HepG2 (cell line): ENCODE data around the gene ATP2B2. TPM values are rescaled to one million over a fixed set of nuclear protein-coding genes. Genes with fewer than 3 reads are reported as not detected.

Experiments used
- ATAC-seq: fragments of 200-7000 bp; cut with Tn5 transposase; 3 replicates; pipeline ENCODE4 v1.9.1; 2020; ENCODE audit warnings: mild to moderate bottlenecking, moderate library complexity
- BruUV-seq: library from RNA; stranded (reverse); fragments of 400-500 nt; replicated peaks from 2 replicates; lab custom pipeline; 2021; lab: Mats Ljungman, UMichigan
- CTCF ChIA-PET: fragments of 300-600 bp; formaldehyde crosslinking; extraction: SDS; loops from one replicate; lab custom pipeline; 2021; ENCODE audit warnings: low total read pairs, inconsistent platforms, low intra/inter-chr PET ratio; lab: Yijun Ruan, JAX
- POLR2A ChIA-PET: fragments of 350-600 bp; sonication (Branson Sonifier 250); formaldehyde crosslinking; loops from one replicate; lab custom pipeline; 2020; ENCODE audit warnings: antibody characterized with exemption, inconsistent platforms; lab: Yijun Ruan, JAX
- DNase-seq: peaks from one replicate; pipeline ENCODE4 v3.0.0-alpha.2; 2015; ENCODE audit warnings: low spot score
- FAIRE-seq: peaks from 3 replicates; lab custom pipeline; 2011; peaks lifted over from hg19 to GRCh38; lab: Jason Lieb, UNC
- H2AFZ ChIP-seq: one replicate; pipeline ENCODE4 v1.6.1; 2011; ENCODE audit warnings: low read length, inconsistent platforms
- H3K27ac ChIP-seq: fragments of 300-600 bp; 3 replicates; pipeline ENCODE4 v1.8.0; 2011; ENCODE audit warnings: mixed run types, mild to moderate bottlenecking, mixed read lengths, low read length, inconsistent platforms; ENCODE audit not compliant: insufficient read depth; ENCODE audit errors: extremely low read length
- H3K27me3 ChIP-seq, 2 experiments: fragments of 200-600 bp in 1 of 2; 2 replicates in 1 of 2; 3 replicates in 1 of 2; pipeline versions ENCODE4 v1.6.0 to v1.8.0; 2011; ENCODE audit warnings: low read length in 2 of 2, mild to moderate bottlenecking in 2 of 2, moderate library complexity in 2 of 2, inconsistent platforms in 1 of 2; ENCODE audit not compliant: insufficient read depth in 2 of 2, control insufficient read depth in 1 of 2
- H3K36me3 ChIP-seq, 2 experiments: fragments of 200-600 bp in 1 of 2; replicated peaks in 1 of 2; 2 replicates in 1 of 2; 3 replicates in 1 of 2; pipeline versions ENCODE4 v1.5.1 to v1.8.0; 2011; ENCODE audit warnings: low read length in 2 of 2, inconsistent platforms in 1 of 2; ENCODE audit not compliant: insufficient read depth in 2 of 2, control insufficient read depth in 1 of 2
- H3K4me1 ChIP-seq: 2 replicates; pipeline ENCODE4 v1.5.1; 2012; ENCODE audit warnings: low read length, inconsistent platforms; ENCODE audit not compliant: insufficient read depth
- H3K4me2 ChIP-seq: 2 replicates; pipeline ENCODE4 v1.6.0; 2011; ENCODE audit warnings: low read depth, low read length, inconsistent platforms
- H3K4me3 ChIP-seq, 3 experiments: fragments of 200-600 bp in 1 of 3; sonication (generic), shearing (Covaris generic) in 1 of 3; replicated peaks in 1 of 3; 2 replicates each; pipeline ENCODE4 v1.5.1; 2011 to 2016; ENCODE audit warnings: low read length in 3 of 3, inconsistent platforms in 2 of 3, low read depth in 2 of 3, mild to moderate bottlenecking in 2 of 3, control low read depth in 1 of 3, mixed read lengths in 1 of 3; ENCODE audit not compliant: insufficient read depth in 1 of 3
- H3K79me2 ChIP-seq: one replicate; pipeline ENCODE4 v1.6.1; 2011; ENCODE audit warnings: low read length, inconsistent platforms; ENCODE audit not compliant: insufficient read depth
- H3K9ac ChIP-seq: 2 replicates; pipeline ENCODE4 v1.6.0; 2011; ENCODE audit warnings: mild to moderate bottlenecking, low read depth, low read length, inconsistent platforms; ENCODE audit not compliant: insufficient read depth
- H3K9me3 ChIP-seq: 2 replicates; pipeline ENCODE4 v1.5.1; 2012; ENCODE audit warnings: mild to moderate bottlenecking, low read length
- H4K20me1 ChIP-seq: 2 replicates; pipeline ENCODE4 v1.6.0; 2011; ENCODE audit warnings: inconsistent platforms, mild to moderate bottlenecking, low read length, moderate library complexity; ENCODE audit not compliant: insufficient read depth
- FOXM1 ChIP-seq: sonication (generic); formaldehyde crosslinking; IDR thresholded peaks from 2 replicates; pipeline ENCODE4 v1.5.0; 2020; ENCODE audit warnings: missing genetic modification reagents
- HNRNPH1 ChIP-seq: fragments of 200-400 bp; formaldehyde crosslinking; optimal IDR thresholded peaks from 2 replicates; pipeline ENCODE3; 2017; ENCODE audit warnings: mild to moderate bottlenecking, low read depth, low read length
- KMT2B ChIP-seq: IDR thresholded peaks from 2 replicates; pipeline ENCODE4 v1.6.1; 2016; ENCODE audit warnings: missing genetic modification reagents, missing compliant biosample characterization
- PCBP1 ChIP-seq: fragments of 200-400 bp; formaldehyde crosslinking; IDR thresholded peaks from 2 replicates; pipeline ENCODE4 v1.6.1; 2017; ENCODE audit warnings: mild to moderate bottlenecking, low read depth, low read length, borderline replicate concordance
- TBX3 ChIP-seq: fragments of 450-650 bp; IDR thresholded peaks from 2 replicates; pipeline ENCODE4 v1.6.1; 2017; ENCODE audit warnings: antibody characterized with exemption, mild to moderate bottlenecking, inconsistent platforms, borderline replicate concordance
- ZFP90 ChIP-seq: sonication (generic); formaldehyde crosslinking; IDR thresholded peaks from 2 replicates; pipeline ENCODE4 v1.8.0; 2022; ENCODE audit warnings: missing genetic modification reagents, mild to moderate bottlenecking, inconsistent platforms, borderline replicate concordance
- ZNF550 ChIP-seq: sonication (generic); formaldehyde crosslinking; IDR thresholded peaks from 2 replicates; pipeline ENCODE4 v1.4.0; 2020; ENCODE audit warnings: mild to moderate bottlenecking, missing genetic modification reagents, borderline replicate concordance
- ZNF557 ChIP-seq: sonication (generic); formaldehyde crosslinking; IDR thresholded peaks from 2 replicates; pipeline ENCODE4 v1.4.0; 2020; ENCODE audit warnings: missing genetic modification reagents
- WGBS: methylation state at CpG from one replicate; pipeline ENCODE4 v1.1.6; 2017; ENCODE audit warnings: low lambda C conversion rate; 5-methylcytosine and 5-hydroxymethylcytosine counted together
- in situ Hi-C: cut with HindIII; loops from 2 replicates; pipeline ENCODE4 v1.10.0; 2017; ENCODE audit warnings: low pct_unique_long_range_greater_than_20kb; ENCODE audit not compliant: extremely low pct_ligation_motif_present
- intact Hi-C: fragments of 100-400 bp; cut with micrococcal nuclease; formaldehyde crosslinking; loops from one replicate; pipeline ENCODE4 v1.10.0; 2022; ENCODE audit not compliant: unreplicated experiment
- polyA plus RNA-seq, 8 experiments: library from polyadenylated mRNA; depleted of rRNA in 3 of 8; stranded (reverse) in 7 of 8; unstranded in 1 of 8; fragments of >200 nt; fragmentation: Illumina TruSeq in 4 of 8; extraction: Trizol in 4 of 8; gene quantifications; 2 replicates each; pipeline versions ENCODE4 v1.2.1 to v1.2.3, GENCODE V29; 2011 to 2016; ENCODE audit warnings: low read depth in 4 of 8, missing spikeins in 1 of 8, mixed read lengths in 1 of 8; ENCODE audit not compliant: insufficient read depth in 1 of 8
- total RNA-seq, 5 experiments: library from RNA; depleted of rRNA; stranded (reverse); fragments of >200 nt; fragmentation: Illumina TruSeq; extraction: Trizol; gene quantifications; 2 replicates each; pipeline ENCODE4 v1.2.3, GENCODE V29; 2016; ENCODE audit warnings: low read depth in 1 of 5
- TF ChIP-seq, protein P1 (sequence below): IDR thresholded peaks from 2 replicates; pipeline ENCODE4 v1.6.1; 2012; ENCODE audit warnings: low read length, improper control_type of control experiment

ATP2B2 gene
- total and polyA plus RNA-seq, 2 of the 13 experiments (the other 11 are each of a cell fraction or from before 2014, with no cell fraction given): 1.5 to 2.3 TPM

- Histone ChIP-seq H3K4me1 (no peaks in the 10 kb centered on the region), H3K9me3 (no peaks in the 10 kb centered on the region), H2AFZ (no peak overlapping the region), H4K20me1 (no peaks in the 10 kb centered on the region; the same call in 1 of the 2 replicates), H3K79me2 (no peaks in the 10 kb centered on the region), H3K4me3 (no peak overlapping the region), H3K4me2 (no peak overlapping the region), H3K9ac (no peak overlapping the region), H3K36me3 (no peaks in the 10 kb centered on the region; a peak in 1 of 5 replicates), H3K27ac (no peak overlapping the region), H3K27me3 (0 out of 5 replicates have a peak, but pooled peaks cover 0 to 4% of the 10 kb centered on the region in 2 experiments)
- ATAC-seq (no peak), FAIRE-seq (no peak), DNase-seq (no peak)
- POLR2A ChIA-PET: no interaction called here
- BruUV-seq: no TSS peak
- CTCF ChIA-PET: no interaction called here
- TF ChIP-seq HNRNPH1 (no peak), PCBP1 (no peak)
- 93% methylated on average over 2 of the region's 9 CpGs for WGBS
- in situ Hi-C loops (no loop called here), intact Hi-C loops (no loop called here)
These were observed 59.7 kb downstream of the ATP2B2 start for GRCh38 chr3:10445561-10446175.

DNA sequence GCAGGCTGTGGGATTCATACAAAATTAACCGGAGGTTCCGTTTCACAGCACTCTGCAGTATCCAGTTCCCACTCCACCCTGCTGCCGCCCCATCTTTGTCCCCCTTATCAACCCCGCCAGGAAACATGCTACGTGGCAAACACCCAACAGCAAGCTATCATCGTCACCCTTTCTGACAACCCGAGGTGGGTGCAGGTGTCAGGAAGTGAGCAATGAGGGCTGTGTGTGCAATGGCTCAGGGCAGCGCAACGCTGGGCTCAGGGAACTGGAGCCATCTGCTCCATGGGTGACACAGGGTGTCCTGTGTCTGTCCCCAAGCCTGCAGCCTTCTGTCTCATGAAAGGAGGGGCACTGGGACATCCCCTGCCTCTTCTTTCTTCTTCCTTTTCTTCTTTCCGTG lies 60.9 kb downstream of the ATP2B2 start:
- H3K9ac ChIP-seq: no peak overlapping the region
- no peak overlapping the region for H3K4me3 ChIP-seq
- no peak for DNase-seq
- no peak overlapping the region for H3K27ac ChIP-seq
- no peak overlapping the region for H3K4me2 ChIP-seq
- H3K9me3 ChIP-seq: no peaks in the 10 kb centered on the region
- no peak for TF ChIP-seq KMT2B (CRISPR knock-in tag)
- TF ChIP-seq, protein P1, sequence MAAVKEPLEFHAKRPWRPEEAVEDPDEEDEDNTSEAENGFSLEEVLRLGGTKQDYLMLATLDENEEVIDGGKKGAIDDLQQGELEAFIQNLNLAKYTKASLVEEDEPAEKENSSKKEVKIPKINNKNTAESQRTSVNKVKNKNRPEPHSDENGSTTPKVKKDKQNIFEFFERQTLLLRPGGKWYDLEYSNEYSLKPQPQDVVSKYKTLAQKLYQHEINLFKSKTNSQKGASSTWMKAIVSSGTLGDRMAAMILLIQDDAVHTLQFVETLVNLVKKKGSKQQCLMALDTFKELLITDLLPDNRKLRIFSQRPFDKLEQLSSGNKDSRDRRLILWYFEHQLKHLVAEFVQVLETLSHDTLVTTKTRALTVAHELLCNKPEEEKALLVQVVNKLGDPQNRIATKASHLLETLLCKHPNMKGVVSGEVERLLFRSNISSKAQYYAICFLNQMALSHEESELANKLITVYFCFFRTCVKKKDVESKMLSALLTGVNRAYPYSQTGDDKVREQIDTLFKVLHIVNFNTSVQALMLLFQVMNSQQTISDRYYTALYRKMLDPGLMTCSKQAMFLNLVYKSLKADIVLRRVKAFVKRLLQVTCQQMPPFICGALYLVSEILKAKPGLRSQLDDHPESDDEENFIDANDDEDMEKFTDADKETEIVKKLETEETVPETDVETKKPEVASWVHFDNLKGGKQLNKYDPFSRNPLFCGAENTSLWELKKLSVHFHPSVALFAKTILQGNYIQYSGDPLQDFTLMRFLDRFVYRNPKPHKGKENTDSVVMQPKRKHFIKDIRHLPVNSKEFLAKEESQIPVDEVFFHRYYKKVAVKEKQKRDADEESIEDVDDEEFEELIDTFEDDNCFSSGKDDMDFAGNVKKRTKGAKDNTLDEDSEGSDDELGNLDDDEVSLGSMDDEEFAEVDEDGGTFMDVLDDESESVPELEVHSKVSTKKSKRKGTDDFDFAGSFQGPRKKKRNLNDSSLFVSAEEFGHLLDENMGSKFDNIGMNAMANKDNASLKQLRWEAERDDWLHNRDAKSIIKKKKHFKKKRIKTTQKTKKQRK: no peak
- no peak for TF ChIP-seq ZNF550 (CRISPR knock-in tag)
- no peak for TF ChIP-seq ZNF557 (CRISPR knock-in tag)
- TF ChIP-seq FOXM1 (CRISPR knock-in tag): no peak
- no peak for TF ChIP-seq ZFP90 (CRISPR knock-in tag)
- no peak for TF ChIP-seq TBX3
- TF ChIP-seq, all 625 proteins: peak for 0
- in situ Hi-C loops: no loop called here
- intact Hi-C loops: no loop called here
- FAIRE-seq: no peak
- no peaks in the 10 kb centered on the region; the same call in 1 of the 2 replicates for H4K20me1 ChIP-seq
- H3K27me3 ChIP-seq: peaks cover 0 to 4% of the 10 kb centered on the region in 2 experiments; a peak in 1 of 5 replicates
- no peaks in the 10 kb centered on the region for H3K79me2 ChIP-seq
- no TSS peak for BruUV-seq
- no peaks in the 10 kb centered on the region for H3K4me1 ChIP-seq
- H2AFZ ChIP-seq: no peak overlapping the region
- no peak for ATAC-seq
- no peaks in the 10 kb centered on the region; a peak in 1 of 5 replicates for H3K36me3 ChIP-seq
- POLR2A ChIA-PET: no interaction called here
- WGBS: 75% methylated on average over 10 of the region's 10 CpGs
- CTCF ChIA-PET: no interaction called here
